Measurements from ENCODE around the gene USP2. TPM values are rescaled to one million over a fixed set of nuclear protein-coding genes. Genes with fewer than 3 reads are reported as not detected.

The USP2 gene
- total RNA-seq, 1 donor from 2014 or later: 13.2 TPM

DNA sequence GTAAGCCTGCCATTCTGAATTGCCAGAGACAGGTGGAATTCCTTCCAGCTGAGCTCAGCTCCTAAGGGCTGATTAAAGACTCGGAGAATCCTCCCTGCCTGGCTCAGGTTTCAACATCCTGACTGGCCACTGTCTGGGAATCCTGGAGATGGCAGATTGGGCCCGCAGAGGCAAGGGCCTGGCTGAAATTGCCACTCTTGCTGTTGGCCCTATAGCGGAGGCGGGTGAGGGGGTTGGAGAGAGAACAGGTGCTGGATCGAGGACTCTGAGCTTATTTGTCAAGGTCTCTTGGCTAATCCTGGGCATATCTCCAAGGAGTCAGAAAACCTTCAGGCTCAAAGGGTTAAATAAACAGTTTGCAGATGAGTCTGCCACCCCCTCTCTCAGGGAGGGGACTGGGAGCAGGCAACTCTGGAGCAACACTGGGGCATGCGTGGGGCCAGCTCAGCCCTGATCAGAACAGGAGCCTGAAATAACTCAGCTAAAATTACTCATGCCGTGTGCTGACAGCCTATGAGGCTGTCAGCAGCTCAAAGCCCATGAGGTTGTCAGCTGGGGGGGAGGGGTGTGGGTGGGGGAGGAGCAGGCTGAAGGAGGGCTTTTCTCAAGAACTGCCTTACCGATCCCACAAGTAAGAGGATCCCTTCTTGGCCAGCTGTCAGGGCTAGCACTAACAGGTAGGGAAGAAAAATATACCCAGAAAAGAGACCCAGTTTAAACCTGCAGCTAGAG, 20.3 kb downstream of the USP2 start:
- no peaks in the 10 kb centered on the region for H3K9me3 Mint-ChIP-seq
- peak overlapping the region; percentile 49 for H3K4me3 Mint-ChIP-seq
- peaks cover 55% of the 10 kb centered on the region for H3K4me1 Mint-ChIP-seq
- peaks cover 17% of the 10 kb centered on the region for H3K36me3 Mint-ChIP-seq
- DNase-seq (ENCODE audit: low spot score in 2 of 2, unreplicated experiment in 2 of 2): peak in 1 of 2 experiments; percentile 73
- no peaks in the 10 kb centered on the region for H3K27me3 Mint-ChIP-seq (ENCODE audit: low read depth)
- H3K27ac Mint-ChIP-seq: peak overlapping the region; percentile 98
- TF ChIP-seq, protein P1, sequence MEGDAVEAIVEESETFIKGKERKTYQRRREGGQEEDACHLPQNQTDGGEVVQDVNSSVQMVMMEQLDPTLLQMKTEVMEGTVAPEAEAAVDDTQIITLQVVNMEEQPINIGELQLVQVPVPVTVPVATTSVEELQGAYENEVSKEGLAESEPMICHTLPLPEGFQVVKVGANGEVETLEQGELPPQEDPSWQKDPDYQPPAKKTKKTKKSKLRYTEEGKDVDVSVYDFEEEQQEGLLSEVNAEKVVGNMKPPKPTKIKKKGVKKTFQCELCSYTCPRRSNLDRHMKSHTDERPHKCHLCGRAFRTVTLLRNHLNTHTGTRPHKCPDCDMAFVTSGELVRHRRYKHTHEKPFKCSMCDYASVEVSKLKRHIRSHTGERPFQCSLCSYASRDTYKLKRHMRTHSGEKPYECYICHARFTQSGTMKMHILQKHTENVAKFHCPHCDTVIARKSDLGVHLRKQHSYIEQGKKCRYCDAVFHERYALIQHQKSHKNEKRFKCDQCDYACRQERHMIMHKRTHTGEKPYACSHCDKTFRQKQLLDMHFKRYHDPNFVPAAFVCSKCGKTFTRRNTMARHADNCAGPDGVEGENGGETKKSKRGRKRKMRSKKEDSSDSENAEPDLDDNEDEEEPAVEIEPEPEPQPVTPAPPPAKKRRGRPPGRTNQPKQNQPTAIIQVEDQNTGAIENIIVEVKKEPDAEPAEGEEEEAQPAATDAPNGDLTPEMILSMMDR (IDR thresholded peaks at IDR 0.05; ENCODE audit: unreplicated experiment): no peak

DNA sequence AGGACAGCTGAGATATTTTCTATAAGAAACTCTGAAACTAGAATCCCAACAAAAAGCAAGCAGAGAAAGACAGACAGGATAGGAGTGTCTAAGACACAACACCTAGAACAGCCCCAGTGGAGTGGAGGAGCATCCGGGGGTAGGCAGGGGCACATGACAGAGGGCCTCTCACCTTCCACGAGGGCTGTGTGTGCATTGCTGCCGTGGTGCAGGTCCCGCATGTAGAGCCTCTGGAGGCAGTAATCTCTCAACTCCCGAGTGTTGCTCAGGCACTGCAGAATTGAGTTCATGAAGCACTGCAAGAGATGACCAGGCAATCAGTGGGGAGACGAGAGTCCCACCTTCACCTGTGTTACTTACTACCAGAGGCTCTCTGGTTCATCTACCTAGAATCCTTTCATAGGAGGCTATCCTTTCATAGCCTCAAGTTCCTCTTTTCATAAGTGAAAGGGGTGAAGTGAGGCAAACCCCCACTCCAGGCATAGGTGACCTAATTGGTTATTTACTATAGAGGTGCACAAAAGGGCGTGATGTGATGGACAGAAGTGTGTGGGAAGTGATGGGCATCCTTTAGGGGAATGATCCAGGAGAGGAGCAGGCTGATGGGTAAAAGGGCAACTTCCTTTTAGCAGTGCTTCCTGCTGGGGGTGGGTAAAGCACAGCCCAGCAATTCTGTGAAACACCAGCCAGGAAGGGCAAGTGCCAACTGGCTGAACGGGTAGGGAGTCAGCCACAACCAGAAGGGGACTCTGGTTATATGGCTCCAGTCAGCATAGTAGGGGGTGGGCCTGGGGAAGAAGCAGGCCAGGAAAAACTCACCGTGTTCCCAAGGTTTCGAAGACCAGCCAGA, 21.9 kb downstream of the USP2 start:
- Mint-ChIP-seq H3K4me3 (no peak overlapping the region), H3K36me3 (peaks cover 17% of the 10 kb centered on the region), H3K27ac (peak overlapping the region; percentile 98), H3K27me3 (ENCODE audit: low read depth) (no peaks in the 10 kb centered on the region), H3K9me3 (no peaks in the 10 kb centered on the region), H3K4me1 (peaks cover 47% of the 10 kb centered on the region)
- TF ChIP-seq, protein P1 (IDR thresholded peaks at IDR 0.05; ENCODE audit: unreplicated experiment): no peak
- DNase-seq (ENCODE audit: low spot score in 2 of 2, unreplicated experiment in 2 of 2): no peak

DNA sequence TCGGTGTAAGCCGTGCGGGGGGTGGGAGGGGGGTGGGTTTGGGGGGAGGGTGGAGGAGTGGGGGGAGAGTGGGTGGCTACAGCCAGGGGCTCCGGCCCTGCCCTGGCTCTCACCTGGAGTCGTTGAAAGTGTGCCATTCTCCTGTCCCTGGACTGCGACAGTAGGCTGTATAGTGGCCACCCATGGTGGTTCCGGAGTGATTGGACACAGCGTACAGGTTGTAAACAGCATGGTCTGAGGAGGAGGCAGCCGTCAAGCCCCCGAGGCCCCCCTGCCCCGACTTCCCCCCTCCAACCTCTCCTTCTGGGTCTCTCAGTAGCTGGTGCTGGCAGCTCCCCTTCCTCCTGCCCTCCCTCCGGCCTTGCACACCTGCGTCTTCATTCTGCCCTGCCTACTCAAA, 24.4 kb downstream of the USP2 start:
- TF ChIP-seq, protein P1 (IDR thresholded peaks at IDR 0.05; ENCODE audit: unreplicated experiment): no peak
- Mint-ChIP-seq H3K27ac (peak overlapping the region; percentile 43), H3K27me3 (ENCODE audit: low read depth) (no peaks in the 10 kb centered on the region), H3K4me1 (peaks cover 41% of the 10 kb centered on the region), H3K4me3 (peak overlapping the region; percentile 49), H3K9me3 (no peaks in the 10 kb centered on the region), H3K36me3 (peaks cover 17% of the 10 kb centered on the region)
- DNase-seq (ENCODE audit: low spot score in 2 of 2, unreplicated experiment in 2 of 2): no peak

DNA sequence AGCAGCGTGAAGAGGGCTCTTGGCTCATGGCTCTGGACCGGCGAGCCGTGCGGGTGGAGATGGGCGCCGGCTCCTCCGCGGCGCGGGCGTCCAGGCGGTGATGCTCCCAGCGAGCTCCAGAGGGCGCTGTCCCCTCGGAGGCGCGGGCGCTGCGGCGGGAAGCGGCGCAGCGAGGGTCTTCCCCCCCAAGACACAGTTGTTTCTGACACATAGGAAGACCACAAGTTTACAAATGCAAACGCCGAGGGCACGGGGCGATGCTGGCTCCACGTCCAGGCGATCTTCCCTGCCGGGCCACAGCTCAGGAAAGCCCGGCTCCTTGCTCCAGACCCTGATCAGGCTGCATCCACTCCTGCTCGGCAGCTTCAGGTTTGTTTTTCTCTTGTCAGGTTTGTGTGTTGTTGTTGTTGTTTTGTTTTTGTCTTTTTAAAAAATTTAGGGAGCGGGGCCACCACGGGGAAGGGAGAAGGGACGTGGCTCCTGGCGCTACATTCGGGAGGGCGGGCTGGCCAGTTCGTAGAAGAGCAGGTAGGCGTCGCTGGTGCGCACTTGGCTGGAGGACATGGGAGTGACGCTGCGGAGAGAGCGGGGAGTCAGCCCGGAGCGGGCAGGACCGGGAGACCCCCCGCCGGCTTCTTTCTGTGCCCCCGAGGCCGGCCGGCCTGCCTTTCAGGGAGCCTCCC, 25.0 kb downstream of the USP2 start:
- TF ChIP-seq, protein P1 (IDR thresholded peaks at IDR 0.05; ENCODE audit: unreplicated experiment): peak; percentile 94
- DNase-seq (ENCODE audit: low spot score in 2 of 2, unreplicated experiment in 2 of 2): peak; percentile 71 to 84
- Mint-ChIP-seq H3K9me3 (no peaks in the 10 kb centered on the region), H3K4me1 (peaks cover 35% of the 10 kb centered on the region), H3K27ac (peak overlapping the region; percentile 90), H3K4me3 (peak overlapping the region; percentile 75), H3K36me3 (peaks cover 17% of the 10 kb centered on the region), H3K27me3 (ENCODE audit: low read depth) (no peaks in the 10 kb centered on the region)

DNA sequence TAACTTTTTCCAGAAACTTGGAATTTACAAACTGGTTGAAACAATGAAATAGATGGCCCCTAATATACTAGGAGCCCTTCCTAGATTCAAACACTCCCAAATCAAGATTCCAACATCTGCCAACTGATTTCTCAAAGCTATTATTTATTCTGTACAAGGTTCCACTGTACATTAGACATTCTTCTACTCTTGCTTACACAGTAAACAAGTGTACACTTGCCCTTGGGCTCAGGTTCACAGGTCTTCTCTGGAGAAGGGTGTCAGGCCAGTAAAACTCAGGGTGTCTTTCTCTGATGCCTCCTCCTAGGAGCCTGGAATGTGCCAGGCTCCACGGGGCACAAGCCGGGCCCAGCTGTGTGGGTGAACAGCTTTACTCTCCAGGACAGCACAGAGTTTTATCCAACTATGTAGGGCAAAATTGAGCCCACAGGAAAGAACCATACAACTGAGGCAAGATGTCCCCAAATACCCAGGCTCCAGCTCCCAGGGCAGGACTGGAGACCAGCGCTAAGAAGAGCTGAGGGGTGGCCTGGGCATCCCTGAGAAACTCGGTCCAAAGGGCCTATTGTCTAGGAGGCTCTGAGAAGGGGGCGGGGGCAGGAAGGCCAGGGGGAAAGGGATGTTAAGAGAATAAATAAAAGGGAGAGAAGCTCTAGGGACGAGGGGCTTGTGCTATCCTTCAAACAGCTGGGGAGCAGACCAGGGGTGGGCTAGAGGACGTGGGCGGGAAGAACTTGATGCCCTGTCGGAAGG, 26.2 kb downstream of the USP2 start:
- Mint-ChIP-seq H3K27me3 (ENCODE audit: low read depth) (no peaks in the 10 kb centered on the region), H3K9me3 (no peaks in the 10 kb centered on the region), H3K4me3 (no peak overlapping the region), H3K36me3 (peaks cover 17% of the 10 kb centered on the region), H3K4me1 (peaks cover 26% of the 10 kb centered on the region), H3K27ac (no peak overlapping the region)
- TF ChIP-seq, protein P1 (IDR thresholded peaks at IDR 0.05; ENCODE audit: unreplicated experiment): no peak
- no peak for DNase-seq (ENCODE audit: low spot score in 2 of 2, unreplicated experiment in 2 of 2)

Data from mesothelial cell of epicardium (in vitro differentiated cells).